ENCODE results near the gene TMEM50A.
"Not testable (repeated sequence)": the region's sequence is repeated elsewhere in the genome, so short reads cannot be mapped to it uniquely, and the experiment has no call there.

TMEM50A gene

GRCh38 chr1:25338188-25338981 lies at the start of gene TMEM50A:
Gene TMEM50A (plus strand): TSS chr1:25338334. CDS start chr1:25340487, 2,153 bp downstream.
- peak; percentile 88 for DNase-seq

- not testable (repeated sequence) for DNase-seq
Measured at GRCh38 chr1:25288573-25289101, 49.5 kb upstream of the TMEM50A start.

GRCh38 chr1:25290043-25290442 lies 48.1 kb upstream of the TMEM50A start:
- DNase-seq = not testable (repeated sequence)

- not testable (repeated sequence) for DNase-seq
Measured at GRCh38 chr1:25293426-25293825, 44.7 kb upstream of the TMEM50A start.

DNA sequence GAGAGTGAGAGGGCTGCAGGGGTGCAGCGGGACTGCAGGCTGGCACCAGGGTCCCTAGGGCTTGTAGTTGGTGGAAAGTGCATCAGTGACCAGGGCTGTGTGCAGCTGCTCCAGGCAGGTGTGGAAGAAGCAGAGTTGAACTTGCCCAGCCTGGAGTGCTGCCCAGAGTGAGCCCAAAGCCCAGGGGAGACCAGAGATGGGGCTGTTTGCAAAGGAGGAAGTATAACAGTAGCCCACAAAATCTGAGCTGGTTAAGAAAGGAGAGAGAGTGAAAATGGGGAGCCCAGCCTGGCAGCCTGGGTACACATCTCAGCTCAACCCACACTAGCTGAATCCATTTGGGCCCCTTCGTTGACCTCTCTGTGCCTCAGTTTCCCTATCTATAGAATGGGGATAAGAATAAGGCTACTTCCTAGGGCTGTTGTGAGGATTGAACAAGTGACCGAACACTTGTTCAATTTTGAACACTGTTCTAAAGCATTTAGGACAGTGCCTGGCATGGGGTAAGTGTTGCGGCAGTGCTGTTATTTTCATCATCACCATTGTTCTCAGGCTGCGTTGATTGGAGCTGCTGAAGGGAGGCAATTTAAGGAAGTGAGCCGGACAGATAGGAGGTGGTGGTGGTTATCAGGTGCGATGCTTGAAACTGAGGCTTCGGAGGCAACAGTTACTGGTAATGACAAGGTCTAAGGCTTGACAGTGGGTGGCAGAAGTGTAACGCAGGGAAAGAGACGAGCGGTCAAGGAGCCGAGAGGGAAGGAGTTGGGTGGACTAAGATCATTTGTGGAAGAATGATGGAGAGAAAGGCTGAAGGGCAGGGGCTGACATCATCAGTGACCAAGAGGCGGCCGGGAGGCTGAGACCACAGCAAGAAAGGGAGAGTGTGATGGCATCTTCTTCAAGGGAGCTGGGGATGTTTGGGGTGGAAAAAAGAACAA lies 43.0 kb upstream of the TMEM50A start:
- DNase-seq = not testable (repeated sequence)

- not testable (repeated sequence) for DNase-seq
Measured at GRCh38 chr1:25296501-25296900, 41.6 kb upstream of the TMEM50A start.

DNA sequence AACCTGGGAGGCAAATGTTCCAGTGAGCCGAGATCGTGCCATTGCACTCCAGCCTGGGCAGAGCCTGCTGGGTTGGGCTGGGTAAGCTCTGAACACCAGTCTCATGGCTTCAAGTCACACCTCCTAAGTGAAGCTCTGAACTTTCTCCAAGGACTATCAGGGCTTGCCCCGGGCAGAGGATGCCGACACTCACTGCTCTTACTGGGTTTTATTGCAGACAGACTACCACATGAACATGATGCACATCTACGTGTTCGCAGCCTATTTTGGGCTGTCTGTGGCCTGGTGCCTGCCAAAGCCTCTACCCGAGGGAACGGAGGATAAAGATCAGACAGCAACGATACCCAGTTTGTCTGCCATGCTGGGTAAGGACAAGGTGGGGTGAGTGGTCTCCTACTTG lies 37.4 kb upstream of the TMEM50A start:
- DNase-seq = not testable (repeated sequence)

DNA sequence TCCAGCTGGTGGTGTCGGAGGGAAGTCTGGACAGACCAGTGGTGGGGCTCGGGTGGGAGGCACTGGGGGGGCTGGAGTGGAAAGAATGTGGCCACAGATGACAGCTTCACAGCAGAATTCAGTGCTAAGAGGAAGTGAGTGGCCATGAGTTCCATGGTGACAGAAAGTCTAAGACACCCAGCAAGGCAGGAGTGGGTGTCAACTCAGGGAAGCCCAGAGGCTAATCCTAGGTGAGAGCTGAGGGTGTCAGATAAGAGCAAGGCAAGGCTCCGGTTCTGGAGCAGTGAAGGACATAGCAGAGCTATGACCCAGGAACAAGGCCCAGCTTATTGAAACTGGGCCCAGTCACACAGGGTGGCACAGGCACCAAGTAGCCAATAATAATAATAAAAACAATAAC lies 35.8 kb upstream of the TMEM50A start:
- not testable (repeated sequence) for DNase-seq

DNA sequence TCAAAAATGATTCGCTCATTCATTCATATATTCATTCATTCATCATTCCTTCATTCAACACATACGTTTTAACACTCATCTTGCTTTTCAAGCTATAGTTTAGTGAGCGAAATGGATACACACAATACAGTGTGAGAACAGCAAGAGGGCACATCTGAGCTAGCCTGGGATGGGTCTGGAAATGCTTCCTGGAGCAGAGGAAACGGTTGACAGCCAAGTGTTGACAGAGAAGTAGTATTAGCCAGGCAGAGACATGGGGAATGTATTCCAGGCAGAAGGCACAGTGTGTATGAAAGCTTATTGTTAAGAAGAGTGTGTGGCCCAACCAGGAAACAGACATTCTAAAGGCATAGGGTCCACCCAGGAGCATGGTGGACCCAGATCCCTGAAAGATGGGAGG lies 33.2 kb upstream of the TMEM50A start:
- DNase-seq = not testable (repeated sequence)

DNA sequence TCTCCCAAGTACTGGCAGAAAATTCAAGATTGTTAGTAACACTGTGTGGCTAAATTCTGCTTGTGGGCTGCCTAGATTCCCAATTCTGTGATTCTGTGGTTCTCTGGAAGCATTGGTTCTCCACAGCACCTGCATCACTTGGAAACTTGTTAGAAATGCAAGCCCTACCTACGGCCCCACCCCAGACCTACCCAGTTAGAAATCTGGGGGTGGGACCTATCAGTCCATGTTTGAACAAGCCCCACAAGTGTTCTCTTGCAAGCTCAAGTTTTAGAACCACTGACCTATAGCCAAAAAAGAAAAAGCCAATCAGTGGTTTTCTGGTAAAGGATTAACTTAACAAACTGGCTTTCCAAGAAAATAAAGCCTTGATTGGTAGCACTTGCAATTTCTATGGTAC lies 30.0 kb upstream of the TMEM50A start:
- DNase-seq = not testable (repeated sequence)

- not testable (repeated sequence) for DNase-seq
Measured at GRCh38 chr1:25309085-25309484, 29.0 kb upstream of the TMEM50A start.

- DNase-seq = not testable (repeated sequence)
Measured at GRCh38 chr1:25309486-25309885, 28.6 kb upstream of the TMEM50A start.

- DNase-seq = not testable (repeated sequence)
Measured at GRCh38 chr1:25312806-25313470, 25.2 kb upstream of the TMEM50A start.

GRCh38 chr1:25320314-25320938 lies 17.7 kb upstream of the TMEM50A start:
- not testable (repeated sequence) for DNase-seq

DNA sequence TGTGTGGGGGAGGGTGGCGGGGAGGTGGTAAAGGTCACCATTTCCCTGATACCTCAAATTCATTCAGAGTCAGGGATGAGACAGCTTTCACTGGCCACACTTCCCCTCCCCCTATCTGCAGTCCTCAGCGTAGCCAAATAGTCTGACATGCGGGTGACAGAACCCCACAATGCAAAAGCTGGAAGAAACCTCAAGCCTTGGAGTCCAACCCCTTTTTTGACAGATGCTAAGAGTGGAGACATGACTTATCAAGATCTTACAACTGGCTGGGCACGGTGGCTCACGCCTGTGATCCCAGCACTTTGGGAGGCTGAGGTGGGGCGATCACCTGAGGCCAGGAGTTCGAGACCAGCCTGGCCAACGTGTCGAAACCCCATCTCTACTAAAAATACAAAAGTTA lies 16.0 kb upstream of the TMEM50A start:
- DNase-seq = not testable (repeated sequence)

GRCh38 chr1:25324407-25324806 lies 13.7 kb upstream of the TMEM50A start:
- not testable (repeated sequence) for DNase-seq

DNA sequence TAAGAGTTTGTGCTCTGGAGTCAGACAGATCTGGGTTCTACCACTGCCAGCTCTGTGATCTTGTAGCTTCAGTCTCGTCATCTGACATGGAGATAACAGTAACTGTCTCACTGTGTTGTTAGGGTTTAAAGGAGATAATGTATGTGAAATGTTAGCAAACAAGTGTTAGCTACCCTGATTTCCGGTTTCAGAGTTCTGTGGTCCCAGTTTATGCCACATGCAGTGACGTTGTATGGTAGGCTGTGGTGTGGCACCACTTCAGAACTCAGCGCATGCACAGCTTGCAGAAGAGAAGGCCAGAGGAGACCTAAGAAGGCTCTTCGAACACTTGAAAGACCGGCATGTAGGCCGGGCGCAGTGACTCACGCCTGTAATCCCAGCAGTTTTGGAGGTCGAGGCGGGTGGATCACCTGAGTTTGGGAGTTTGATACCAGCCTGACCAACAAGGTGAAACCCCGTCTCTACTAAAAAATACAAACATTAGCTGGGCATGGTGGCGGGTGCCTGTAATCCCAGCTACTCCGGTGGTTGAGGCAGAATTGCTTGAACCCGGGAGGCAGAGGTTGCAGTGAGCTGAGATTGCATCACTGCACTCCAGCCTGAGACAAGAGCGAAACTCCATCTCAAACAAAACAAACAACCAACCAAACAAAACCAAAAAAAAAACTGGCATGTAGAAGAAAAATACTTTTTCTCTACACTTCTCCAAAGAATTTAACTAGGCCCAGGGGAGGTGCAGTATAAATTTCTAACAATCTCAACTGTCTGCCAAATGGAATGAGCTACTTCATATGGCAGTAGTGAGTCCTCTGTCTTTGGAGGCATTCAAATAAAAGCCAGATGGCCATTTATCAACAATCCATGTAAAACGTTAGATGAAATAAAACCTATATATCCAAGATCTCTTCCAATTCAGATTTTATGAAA lies 10.0 kb upstream of the TMEM50A start:
- not testable (repeated sequence) for DNase-seq

GRCh38 chr1:25328791-25329185 lies 9.3 kb upstream of the TMEM50A start:
- not testable (repeated sequence) for DNase-seq

GRCh38 chr1:25329336-25329735 lies 8.8 kb upstream of the TMEM50A start:
- DNase-seq = not testable (repeated sequence)

DNA sequence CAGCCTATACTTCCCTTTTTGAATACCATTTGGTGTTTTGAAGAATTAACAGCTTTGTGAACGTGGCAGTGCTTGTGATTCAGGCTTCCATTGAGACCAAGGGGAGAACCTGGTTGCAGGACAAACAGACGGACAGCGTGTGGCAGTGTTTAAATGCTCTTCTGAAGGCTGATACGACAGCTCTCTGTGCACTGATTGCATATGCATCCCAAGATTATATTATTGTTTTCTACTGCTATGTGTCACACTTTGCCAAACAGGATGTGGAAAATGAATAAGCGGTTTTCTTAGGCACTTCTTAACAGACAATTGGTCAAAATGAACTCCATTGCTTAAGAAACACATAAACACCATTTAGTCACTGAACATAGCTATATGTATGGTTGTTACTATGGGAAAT lies 8.2 kb upstream of the TMEM50A start:
- DNase-seq = not testable (repeated sequence)

DNA sequence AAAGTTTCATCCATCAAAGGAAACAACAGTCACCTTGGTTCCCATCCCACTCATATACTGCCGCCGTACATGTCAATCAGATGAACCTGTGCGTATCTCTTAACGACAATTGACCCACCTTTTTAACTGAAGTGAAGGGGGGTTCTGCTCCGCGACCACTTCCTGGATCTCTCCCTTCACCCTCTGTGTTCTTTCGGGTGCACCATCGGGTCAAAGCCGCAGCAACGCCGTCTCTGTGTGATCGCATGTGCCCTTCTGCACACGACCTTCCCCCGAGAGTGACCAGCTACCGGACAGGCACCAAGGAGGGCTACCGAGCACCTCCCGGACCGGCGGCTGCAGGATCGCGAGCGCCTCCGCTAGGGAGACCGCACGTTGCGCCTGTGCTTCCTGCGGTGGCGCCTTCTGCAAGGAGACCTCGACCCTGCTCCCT lies 1.2 kb upstream of the TMEM50A start:
- peak; percentile 12 for DNase-seq

Data from activated effector memory CD4-positive, alpha-beta T cell treated with Interleukin-2 at 50 U/mL for 16 hours (primary cell).